IMR-90 (cell line): ENCODE results near the gene LSM14B. TPM values are rescaled to one million over a fixed set of nuclear protein-coding genes. Genes with fewer than 3 reads are reported as not detected.

Source experiments
- ATAC-seq: fragments of 200-7000 bp; cut with Tn5 transposase; 2 replicates; pipeline ENCODE4 v1.9.1; 2020; ENCODE audit warnings: low read depth, mild to moderate bottlenecking, moderate library complexity
- BruUV-seq: library from RNA; stranded (reverse); fragments of 400-500 nt; replicated peaks from 2 replicates; lab custom pipeline; 2021; lab: Mats Ljungman, UMichigan
- CTCF ChIA-PET: fragments of 300-600 bp; formaldehyde crosslinking; extraction: SDS; loops from one replicate; lab custom pipeline; 2021; ENCODE audit warnings: antibody characterized with exemption; lab: Yijun Ruan, JAX
- POLR2A ChIA-PET: fragments of 300-600 bp; sonication (Branson Sonifier 250); formaldehyde crosslinking; loops from one replicate; lab custom pipeline; 2022; ENCODE audit warnings: antibody characterized with exemption; ENCODE audit not compliant: unreplicated experiment; lab: Charles Lee
- DNase-seq: peaks from one replicate; pipeline ENCODE4 v3.0.0; 2013
- H2AFZ ChIP-seq: replicated peaks from 2 replicates; pipeline ENCODE3; 2013; ENCODE audit warnings: low read length, mild to moderate bottlenecking; ENCODE audit not compliant: poor library complexity
- H2AK5ac ChIP-seq: 2 replicates; pipeline ENCODE4 v1.6.1; 2013; ENCODE audit warnings: low read depth, low read length, inconsistent platforms
- H2AK9ac ChIP-seq: replicated peaks from 2 replicates; pipeline ENCODE3; 2013; ENCODE audit warnings: mild to moderate bottlenecking, low read depth, low read length, moderate library complexity; ENCODE audit not compliant: poor library complexity
- H2BK120ac ChIP-seq: 2 replicates; pipeline ENCODE4 v1.6.1; 2013; ENCODE audit warnings: low read depth, low read length, inconsistent platforms
- H2BK15ac ChIP-seq: 3 replicates; pipeline ENCODE4 v1.6.1; 2013; ENCODE audit warnings: low read depth, low read length, inconsistent platforms
- H2BK20ac ChIP-seq: 2 replicates; pipeline ENCODE4 v1.6.1; 2013; ENCODE audit warnings: low read depth, mild to moderate bottlenecking, inconsistent platforms, low read length, moderate library complexity
- H2BK5ac ChIP-seq: 2 replicates; pipeline ENCODE4 v1.6.1; 2013; ENCODE audit warnings: mild to moderate bottlenecking, low read depth, low read length, inconsistent platforms; ENCODE audit not compliant: poor library complexity, severe bottlenecking
- H3K14ac ChIP-seq: replicated peaks from 2 replicates; pipeline ENCODE4 v1.6.1; 2013; ENCODE audit warnings: low read depth, low read length, inconsistent platforms
- H3K18ac ChIP-seq: 2 replicates; pipeline ENCODE4 v1.6.1; 2013; ENCODE audit warnings: low read depth, low read length, control low read depth
- H3K23ac ChIP-seq: 2 replicates; pipeline ENCODE4 v1.6.1; 2013; ENCODE audit warnings: low read depth, low read length, inconsistent platforms
- H3K27ac ChIP-seq: 2 replicates; pipeline ENCODE4 v1.5.1; 2013; ENCODE audit warnings: mild to moderate bottlenecking, control low read depth, low read length; ENCODE audit not compliant: insufficient read depth
- H3K27me3 ChIP-seq: 2 replicates; pipeline ENCODE4 v1.6.1; 2013; ENCODE audit warnings: low read length; ENCODE audit not compliant: control insufficient read depth, insufficient read depth
- H3K36me3 ChIP-seq: 2 replicates; pipeline ENCODE4 v1.6.1; 2013; ENCODE audit warnings: low read length, mixed read lengths; ENCODE audit not compliant: control insufficient read depth, insufficient read depth
- H3K4ac ChIP-seq: 2 replicates; pipeline ENCODE4 v1.6.1; 2013; ENCODE audit warnings: low read depth, low read length, inconsistent platforms
- H3K4me1 ChIP-seq: 2 replicates; pipeline ENCODE4 v1.6.1; 2013; ENCODE audit warnings: low read length, mixed read lengths; ENCODE audit not compliant: control insufficient read depth, insufficient read depth
- H3K4me2 ChIP-seq: 2 replicates; pipeline ENCODE4 v1.6.1; 2013; ENCODE audit warnings: low read depth, mild to moderate bottlenecking, control low read depth, low read length, moderate library complexity
- H3K4me3 ChIP-seq: 2 replicates; pipeline ENCODE4 v1.5.1; 2013; ENCODE audit warnings: low read depth, mild to moderate bottlenecking, control low read depth, low read length, moderate library complexity; ENCODE audit not compliant: insufficient read depth
- H3K56ac ChIP-seq: 2 replicates; pipeline ENCODE4 v1.6.1; 2013; ENCODE audit warnings: low read length, inconsistent platforms; ENCODE audit not compliant: insufficient read depth; ENCODE audit errors: extremely low read depth
- H3K79me1 ChIP-seq, 2 experiments: 2 replicates each; pipeline ENCODE4 v1.6.1; 2013; ENCODE audit warnings: low read length in 2 of 2, inconsistent platforms in 1 of 2, low read depth in 1 of 2
- H3K9ac ChIP-seq: 2 replicates; pipeline ENCODE4 v1.6.1; 2013; ENCODE audit warnings: low read depth, low read length, control low read depth
- H3K9me1 ChIP-seq: 2 replicates; pipeline ENCODE4 v1.6.1; 2013; ENCODE audit warnings: low read length, inconsistent platforms; ENCODE audit not compliant: insufficient read depth
- H3K9me3 ChIP-seq: 2 replicates; pipeline ENCODE4 v1.6.1; 2013; ENCODE audit warnings: low read length; ENCODE audit not compliant: control insufficient read depth, insufficient read depth
- H4K20me1 ChIP-seq: 2 replicates; pipeline ENCODE4 v1.6.1; 2013; ENCODE audit warnings: low read length, inconsistent platforms; ENCODE audit not compliant: insufficient read depth
- H4K5ac ChIP-seq: 2 replicates; pipeline ENCODE4 v1.6.1; 2013; ENCODE audit warnings: mild to moderate bottlenecking, low read depth, low read length, control low read depth
- H4K8ac ChIP-seq, 2 experiments: 2 replicates each; pipeline ENCODE4 v1.6.1; 2013; ENCODE audit warnings: low read depth in 2 of 2, low read length in 2 of 2, control low read depth in 1 of 2, inconsistent platforms in 1 of 2
- H4K91ac ChIP-seq: 2 replicates; pipeline ENCODE4 v1.6.1; 2013; ENCODE audit warnings: low read depth, low read length, inconsistent platforms; ENCODE audit not compliant: insufficient read depth
- BHLHE40 ChIP-seq: fragments of 150-350 bp; IDR thresholded peaks from 2 replicates; pipeline ENCODE4 v1.6.1; 2016; ENCODE audit warnings: mild to moderate bottlenecking, low read depth, low read length
- CEBPB ChIP-seq: IDR thresholded peaks from 2 replicates; pipeline ENCODE4 v1.6.1; 2012; ENCODE audit warnings: low read depth, low read length, improper control_type of control experiment
- CHD1 ChIP-seq: IDR thresholded peaks from 2 replicates; pipeline ENCODE4 v1.6.1; 2012; ENCODE audit warnings: low read depth, low read length, improper control_type of control experiment
- CTCF ChIP-seq: conservative IDR thresholded peaks from 2 replicates; pipeline ENCODE4 v1.5.1; 2012; ENCODE audit warnings: mild to moderate bottlenecking, low read depth, low read length, improper control_type of control experiment
- ELK1 ChIP-seq: fragments of 150-350 bp; IDR thresholded peaks from 2 replicates; pipeline ENCODE4 v1.6.1; 2016; ENCODE audit warnings: low read depth, mild to moderate bottlenecking, low read length, moderate library complexity, borderline replicate concordance
- FOS ChIP-seq: fragments of 150-350 bp; IDR thresholded peaks from 2 replicates; pipeline ENCODE4 v1.6.1; 2016; ENCODE audit warnings: low read depth, low read length
- MAFK ChIP-seq: IDR thresholded peaks from 2 replicates; pipeline ENCODE4 v1.6.1; 2012; ENCODE audit warnings: low read depth, low read length, improper control_type of control experiment
- MAZ ChIP-seq: IDR thresholded peaks from 2 replicates; pipeline ENCODE4 v1.6.1; 2012; ENCODE audit warnings: low read depth, mild to moderate bottlenecking, low read length, improper control_type of control experiment, moderate library complexity, borderline replicate concordance
- MXI1 ChIP-seq: IDR thresholded peaks from 2 replicates; pipeline ENCODE4 v1.6.1; 2012; ENCODE audit warnings: low read depth, mild to moderate bottlenecking, low read length, moderate library complexity, borderline replicate concordance
- NFE2L2 ChIP-seq: fragments of 150-350 bp; IDR thresholded peaks from 2 replicates; pipeline ENCODE4 v1.6.1; 2016; ENCODE audit warnings: low read depth, mild to moderate bottlenecking, low read length
- POLR2A ChIP-seq: IDR thresholded peaks from 2 replicates; pipeline ENCODE4 v1.6.1; 2012; ENCODE audit warnings: mild to moderate bottlenecking, low read depth, low read length
- RAD21 ChIP-seq: IDR thresholded peaks from 2 replicates; pipeline ENCODE4 v1.6.1; 2012; ENCODE audit warnings: low read length, improper control_type of control experiment
- RCOR1 ChIP-seq: IDR thresholded peaks from 2 replicates; pipeline ENCODE4 v1.6.1; 2012; ENCODE audit warnings: mild to moderate bottlenecking, low read length, improper control_type of control experiment; ENCODE audit not compliant: insufficient replicate concordance
- RFX5 ChIP-seq: IDR thresholded peaks from 2 replicates; pipeline ENCODE4 v1.8.0; 2012; ENCODE audit warnings: low read depth, mild to moderate bottlenecking, low read length, moderate library complexity
- SMC3 ChIP-seq: fragments of 150-350 bp; IDR thresholded peaks from 2 replicates; pipeline ENCODE4 v1.6.1; 2016; ENCODE audit warnings: low read depth, mild to moderate bottlenecking, antibody characterized with exemption, low read length, moderate library complexity
- USF2 ChIP-seq: fragments of 150-350 bp; IDR thresholded peaks from 2 replicates; pipeline ENCODE4 v1.6.1; 2017; ENCODE audit warnings: mild to moderate bottlenecking, antibody characterized with exemption, low read length, low read depth
- WGBS, 2 experiments: methylation state at CpG; one replicate each; pipeline versions ENCODE4 v1.1.5 to v1.1.7; 2013; ENCODE audit warnings: missing lambda C conversion rate in 2 of 2; ENCODE audit not compliant: insufficient read length in 1 of 2; ENCODE audit errors: extremely low coverage in 2 of 2; 5-methylcytosine and 5-hydroxymethylcytosine counted together
- dilution Hi-C: fragments of 300-500 bp; cut with HindIII; formaldehyde crosslinking; loops from one replicate; pipeline ENCODE4 v1.14.3; 2018; ENCODE audit warnings: low sequenced_read_pairs; ENCODE audit not compliant: unreplicated experiment
- in situ Hi-C: fragments of 300-500 bp; cut with MboI; formaldehyde crosslinking; loops from 3 replicates; pipeline ENCODE4 v1.14.3; 2019; ENCODE audit warnings: low sequenced_read_pairs, inconsistent platforms, mixed read lengths
- intact Hi-C: fragments of 100-400 bp; cut with micrococcal nuclease; formaldehyde crosslinking; loops from 2 replicates; pipeline ENCODE4 v1.10.0; 2022
- polyA plus RNA-seq, 3 experiments: library from polyadenylated mRNA; depleted of rRNA; stranded (reverse); fragments of >200 nt; gene quantifications; 2 replicates each; pipeline ENCODE4 v1.2.3, GENCODE V29; 2012; ENCODE audit warnings: low replicate concordance in 1 of 3
- total RNA-seq: library from RNA; depleted of rRNA; stranded (reverse); fragments of >200 nt; gene quantifications from 2 replicates; pipeline ENCODE4 v1.2.3, GENCODE V29; 2012

The LSM14B gene
- total and polyA plus RNA-seq, 2 of the 4 experiments (the other 2 are of a cell fraction): 23.7 to 41.1 TPM

GRCh38 chr20:62159052-62159451, 36.8 kb downstream of the LSM14B start:
- Histone ChIP-seq H3K9me1 (peaks cover 16% of the 10 kb centered on the region; the same call in 1 of the 2 replicates), H2BK15ac (no peak overlapping the region), H4K5ac (no peak overlapping the region), H3K4me2 (no peak overlapping the region), H3K23ac (no peak overlapping the region), H2BK5ac (no peak overlapping the region), H4K91ac (no peak overlapping the region), H3K56ac (no peak overlapping the region), H3K36me3 (peaks cover 30% of the 10 kb centered on the region), H3K4me3 (no peak overlapping the region), H2AK9ac (no peak overlapping the region), H3K79me1 (peaks cover 9 to 65% of the 10 kb centered on the region in 2 experiments), H3K27me3 (no peaks in the 10 kb centered on the region), H3K14ac (no peak overlapping the region), H4K8ac (no peak overlapping the region), H3K27ac (no peak overlapping the region), H2BK20ac (no peak overlapping the region), H2AK5ac (no peak overlapping the region), H3K9ac (no peak overlapping the region), H3K18ac (no peak overlapping the region), H4K20me1 (peaks cover 61% of the 10 kb centered on the region), H3K4me1 (peaks cover 7% of the 10 kb centered on the region), H2BK120ac (no peak overlapping the region), H2AFZ (no peak overlapping the region), H3K9me3 (no peaks in the 10 kb centered on the region), H3K4ac (no peak overlapping the region)
- WGBS, 2 experiments: 100% methylated on average over 2 of the region's 11 CpGs; no CpG with 5 or more reads in 1 of the 2 experiments
- ATAC-seq (no peak), DNase-seq (no peak)
- BruUV-seq: no TSS peak
- in situ Hi-C loops (no loop called here), dilution Hi-C loops (no loop called here), intact Hi-C loops (no loop called here)
- CTCF ChIA-PET: no interaction called here
- TF ChIP-seq CHD1 (no peak), CTCF (no peak), RFX5 (no peak), MXI1 (no peak), BHLHE40 (no peak), CEBPB (no peak), FOS (no peak), MAFK (no peak), MAZ (no peak), RCOR1 (no peak), SMC3 (no peak), RAD21 (no peak), ELK1 (no peak), POLR2A (no peak), NFE2L2 (no peak), USF2 (no peak)
- POLR2A ChIA-PET: no interaction called here
